ENCODE results near the gene ATRNL1. TPM values are rescaled to one million over a fixed set of nuclear protein-coding genes. Genes with fewer than 3 reads are reported as not detected.
A peak's percentile ranks its signal among the peaks of the same experiment; 100 is the strongest.
"Not testable (repeated sequence)": the region's sequence is repeated elsewhere in the genome, so short reads cannot be mapped to it uniquely, and the experiment has no call there.

The ATRNL1 gene
- total RNA-seq, 4 donors from 2014 or later = 0.34 to 1.1 (median 0.55) TPM

GRCh38 chr10:115300080-115300479 is 206.9 kb downstream of the ATRNL1 start:
- no peak for DNase-seq (ENCODE audit: low spot score in 2 of 2)
- no peak overlapping the region for H3K4me3 ChIP-seq (ENCODE audit: low read depth, poor library complexity, severe bottlenecking)
- TF ChIP-seq CTCF (IDR thresholded peaks at IDR 0.05) (no peak), POLR2A (IDR thresholded peaks at IDR 0.05) (no peak)
- intact Hi-C loops (cut with DNase I; ENCODE audit: low total_unique reads) = no loop called here
- 85 to 87% methylated on average over 1 of the region's 1 CpG for WGBS, 2 donors

- H3K4me3 ChIP-seq (ENCODE audit: low read depth, poor library complexity, severe bottlenecking); intact Hi-C loops (cut with DNase I; ENCODE audit: low total_unique reads); DNase-seq (ENCODE audit: low spot score in 2 of 2): not testable (repeated sequence)
- 96 to 100% methylated on average over 1 of the region's 1 CpG for WGBS, 2 donors
Observed at GRCh38 chr10:115319669-115320068, 226.5 kb downstream of the ATRNL1 start.

GRCh38 chr10:115321360-115321759 is 228.2 kb downstream of the ATRNL1 start:
- 40 to 47% methylated on average over 2 of the region's 2 CpGs for WGBS, 2 donors
- no peak for DNase-seq (ENCODE audit: low spot score in 2 of 2)
- intact Hi-C loops (cut with DNase I; ENCODE audit: low total_unique reads) = no loop called here
- TF ChIP-seq CTCF (IDR thresholded peaks at IDR 0.05) (no peak), POLR2A (IDR thresholded peaks at IDR 0.05) (no peak)
- H3K4me3 ChIP-seq (ENCODE audit: low read depth, poor library complexity, severe bottlenecking) = no peak overlapping the region

GRCh38 chr10:115328331-115328730 is 235.2 kb downstream of the ATRNL1 start:
- no peak for DNase-seq (ENCODE audit: low spot score in 2 of 2)
- H3K4me3 ChIP-seq (ENCODE audit: low read depth, poor library complexity, severe bottlenecking) = no peak overlapping the region
- 87 to 89% methylated on average over 2 of the region's 2 CpGs for WGBS, 2 donors
- intact Hi-C loops (cut with DNase I; ENCODE audit: low total_unique reads) = no loop called here
- TF ChIP-seq CTCF (IDR thresholded peaks at IDR 0.05) = no peak
- no peak for TF ChIP-seq POLR2A (IDR thresholded peaks at IDR 0.05)

GRCh38 chr10:115335366-115335765 is 242.2 kb downstream of the ATRNL1 start:
- 86 to 93% methylated on average over 1 of the region's 1 CpG for WGBS, 2 donors
- H3K4me3 ChIP-seq (ENCODE audit: low read depth, poor library complexity, severe bottlenecking) = no peak overlapping the region
- DNase-seq (ENCODE audit: low spot score in 2 of 2) = no peak
- TF ChIP-seq CTCF (IDR thresholded peaks at IDR 0.05) = no peak
- intact Hi-C loops (cut with DNase I; ENCODE audit: low total_unique reads) = no loop called here

- DNase-seq (ENCODE audit: low spot score in 2 of 2) = no peak
- 5 to 11% methylated on average over 2 of the region's 2 CpGs for WGBS, 2 donors
- H3K4me3 ChIP-seq (ENCODE audit: low read depth, poor library complexity, severe bottlenecking) = no peak overlapping the region
- no peak for TF ChIP-seq POLR2A (IDR thresholded peaks at IDR 0.05)
- TF ChIP-seq CTCF (IDR thresholded peaks at IDR 0.05) = no peak
- intact Hi-C loops (cut with DNase I; ENCODE audit: low total_unique reads) = no loop called here
Observed at GRCh38 chr10:115355162-115355760, 262.1 kb downstream of the ATRNL1 start.

GRCh38 chr10:115367920-115368319 is 274.8 kb downstream of the ATRNL1 start:
- peak in 1 of 2 donors; percentile 58 for DNase-seq (ENCODE audit: low spot score in 2 of 2)
- 90 to 95% methylated on average over 18 of the region's 18 CpGs for WGBS, 2 donors
- intact Hi-C loops (cut with DNase I; ENCODE audit: low total_unique reads); H3K4me3 ChIP-seq (ENCODE audit: low read depth, poor library complexity, severe bottlenecking): not testable (repeated sequence)
